Aorta (tissue), 5 donors: Measurements from ENCODE around the gene PCNX4. TPM values are rescaled to one million over a fixed set of nuclear protein-coding genes. Genes with fewer than 3 reads are reported as not detected.

Source experiments
- ATAC-seq: fragments of 200-7000 bp; cut with Tn5 transposase; one replicate; pipeline ENCODE4 v1.9.1; 2022; ENCODE audit warnings: moderate library complexity; ENCODE audit not compliant: low FRiP score
- DNase-seq, 2 donors: peaks; one replicate each; pipeline ENCODE4 v3.0.0-alpha.2; 2020
- H3K27ac ChIP-seq, 2 donors: one replicate each; pipeline ENCODE4 v1.5.1; 2013; ENCODE audit warnings: low read length in 2 of 2, mild to moderate bottlenecking in 2 of 2, moderate library complexity in 2 of 2, control low read depth in 1 of 2, inconsistent platforms in 1 of 2, low read depth in 1 of 2
- H3K27me3 ChIP-seq, 2 donors: one replicate each; pipeline ENCODE4 v1.6.1; 2013; ENCODE audit warnings: control low read depth in 1 of 2, low read length in 1 of 2, mild to moderate bottlenecking in 1 of 2, moderate library complexity in 1 of 2; ENCODE audit not compliant: insufficient read depth in 2 of 2, control insufficient read depth in 1 of 2
- H3K36me3 ChIP-seq, 2 donors: one replicate each; pipeline ENCODE4 v1.6.1; 2013; ENCODE audit warnings: control low read depth in 1 of 2, low read length in 1 of 2, mild to moderate bottlenecking in 1 of 2; ENCODE audit not compliant: insufficient read depth in 2 of 2, control insufficient read depth in 1 of 2
- H3K4me1 ChIP-seq, 2 donors: one replicate each; pipeline ENCODE4 v1.6.1; 2013; ENCODE audit warnings: low read length in 2 of 2, control low read depth in 1 of 2, mild to moderate bottlenecking in 1 of 2, moderate library complexity in 1 of 2; ENCODE audit not compliant: insufficient read depth in 2 of 2, control insufficient read depth in 1 of 2
- H3K4me3 ChIP-seq, 2 donors: one replicate each; pipeline ENCODE4 v1.5.1; 2013; ENCODE audit warnings: low read length in 2 of 2, control low read depth in 1 of 2, mild to moderate bottlenecking in 1 of 2
- H3K9me3 ChIP-seq: one replicate; pipeline ENCODE4 v1.6.1; 2013; ENCODE audit warnings: mild to moderate bottlenecking, low read length; ENCODE audit not compliant: control insufficient read depth
- WGBS, 2 donors: extraction: QIAGEN DNeasy Blood & Tissue Kit; methylation state at CpG; one replicate each; pipeline ENCODE4 v1.1.7; 2013; 5-methylcytosine and 5-hydroxymethylcytosine counted together
- intact Hi-C, 2 donors: fragments of 100-400 bp; cut with DNase I; formaldehyde crosslinking; loops; one replicate each; pipeline versions ENCODE4 v1.14.2 to v1.15.0; 2022
- polyA plus RNA-seq, 2 donors: library from polyadenylated mRNA; stranded (reverse); fragments of 200-250 nt; gene quantifications; one replicate each; pipeline ENCODE4 v1.2.3, GENCODE V29; 2013
- total RNA-seq, 2 donors: library from RNA; stranded (reverse); fragmentation: NEBNext Ultra II Directional; extraction: Animal tissue kit (Norgen Biotek cat#: 25700); gene quantifications; one replicate each; pipeline ENCODE4 v1.2.1, GENCODE V29; 2021
- donor health status: healthy with polysubstance abuse.
- donor health status: Bipolar disorder and iron deficiency.
- donor health status: DM: no; HTN: no; CAD: no.
- donor health status: DM: no; HTN: no; CAD: no.
- donor health status: DM: yes; HTN: yes; CAD: no.

PCNX4 gene
- total and polyA plus RNA-seq, 4 donors = 6.0 to 49.7 (median 30.2) TPM

DNA sequence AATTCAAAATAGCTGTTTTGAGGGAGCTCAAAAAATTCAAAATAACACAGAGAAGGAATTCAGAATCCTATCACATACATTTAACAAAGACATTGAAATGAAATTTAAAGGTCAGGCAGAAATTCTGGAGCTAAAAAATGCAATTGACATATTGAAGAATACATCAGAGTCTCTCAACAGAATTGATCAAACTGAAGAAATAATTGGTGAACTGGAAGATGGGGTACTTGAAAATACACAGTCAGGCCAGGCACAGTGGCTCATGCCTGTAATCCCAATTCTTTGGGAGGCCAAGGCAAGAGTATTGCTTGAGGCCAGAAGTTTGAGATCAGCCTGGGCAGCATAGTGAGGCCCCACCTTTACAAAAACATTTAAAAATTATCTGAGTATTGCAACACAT lies 107.6 kb downstream of the PCNX4 start:
- H3K36me3 ChIP-seq = no peaks in the 10 kb centered on the region
- DNase-seq = no peak
- no peaks in the 10 kb centered on the region for H3K27me3 ChIP-seq
- no peak overlapping the region for H3K4me3 ChIP-seq
- H3K4me1 ChIP-seq = no peaks in the 10 kb centered on the region
- H3K9me3 ChIP-seq = no peaks in the 10 kb centered on the region
- no peak for ATAC-seq
- H3K27ac ChIP-seq = no peak overlapping the region
- intact Hi-C loops = no loop called here

DNA sequence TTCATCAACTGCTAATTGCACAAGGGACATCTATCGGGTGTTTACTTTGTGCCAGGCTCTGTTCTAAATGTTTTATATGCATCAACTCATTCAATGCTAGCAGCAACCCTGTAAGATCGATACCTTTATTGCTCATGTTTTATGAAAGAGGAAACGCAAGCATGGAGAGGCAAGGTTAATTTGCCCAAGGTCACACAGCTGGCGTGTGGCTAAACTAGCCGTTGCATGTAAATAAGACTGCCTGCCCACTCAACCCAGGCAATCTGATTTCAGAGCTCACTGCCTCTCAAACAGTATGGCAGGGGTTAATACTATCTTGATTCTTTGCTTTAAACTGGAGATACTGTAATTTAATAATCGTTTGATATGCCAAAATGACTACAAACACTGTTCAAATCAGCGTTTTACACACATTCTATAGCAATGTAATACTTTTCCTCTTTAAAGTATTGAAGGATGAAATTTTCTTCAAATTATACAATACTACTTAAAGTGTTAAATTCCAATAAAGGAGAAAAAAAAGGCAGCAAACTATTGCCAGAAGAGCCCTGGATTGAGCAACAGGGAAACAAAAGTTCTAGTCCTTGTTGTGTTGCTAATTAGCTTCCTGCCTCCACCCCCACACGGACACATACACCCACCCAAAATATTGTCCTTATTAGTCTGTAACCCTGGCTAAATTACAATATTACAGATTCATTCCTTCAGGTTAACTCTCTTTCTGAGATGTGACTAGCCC lies 112.5 kb downstream of the PCNX4 start:
- Histone ChIP-seq H3K9me3 (no peaks in the 10 kb centered on the region), H3K27ac (no peak overlapping the region), H3K4me3 (no peak overlapping the region), H3K4me1 (no peaks in the 10 kb centered on the region), H3K36me3 (no peaks in the 10 kb centered on the region), H3K27me3 (no peaks in the 10 kb centered on the region)
- WGBS, 2 donors = 49 to 51% methylated on average over 8 of the region's 8 CpGs
- intact Hi-C loops = no loop called here
- DNase-seq (no peak), ATAC-seq (no peak)

DNA sequence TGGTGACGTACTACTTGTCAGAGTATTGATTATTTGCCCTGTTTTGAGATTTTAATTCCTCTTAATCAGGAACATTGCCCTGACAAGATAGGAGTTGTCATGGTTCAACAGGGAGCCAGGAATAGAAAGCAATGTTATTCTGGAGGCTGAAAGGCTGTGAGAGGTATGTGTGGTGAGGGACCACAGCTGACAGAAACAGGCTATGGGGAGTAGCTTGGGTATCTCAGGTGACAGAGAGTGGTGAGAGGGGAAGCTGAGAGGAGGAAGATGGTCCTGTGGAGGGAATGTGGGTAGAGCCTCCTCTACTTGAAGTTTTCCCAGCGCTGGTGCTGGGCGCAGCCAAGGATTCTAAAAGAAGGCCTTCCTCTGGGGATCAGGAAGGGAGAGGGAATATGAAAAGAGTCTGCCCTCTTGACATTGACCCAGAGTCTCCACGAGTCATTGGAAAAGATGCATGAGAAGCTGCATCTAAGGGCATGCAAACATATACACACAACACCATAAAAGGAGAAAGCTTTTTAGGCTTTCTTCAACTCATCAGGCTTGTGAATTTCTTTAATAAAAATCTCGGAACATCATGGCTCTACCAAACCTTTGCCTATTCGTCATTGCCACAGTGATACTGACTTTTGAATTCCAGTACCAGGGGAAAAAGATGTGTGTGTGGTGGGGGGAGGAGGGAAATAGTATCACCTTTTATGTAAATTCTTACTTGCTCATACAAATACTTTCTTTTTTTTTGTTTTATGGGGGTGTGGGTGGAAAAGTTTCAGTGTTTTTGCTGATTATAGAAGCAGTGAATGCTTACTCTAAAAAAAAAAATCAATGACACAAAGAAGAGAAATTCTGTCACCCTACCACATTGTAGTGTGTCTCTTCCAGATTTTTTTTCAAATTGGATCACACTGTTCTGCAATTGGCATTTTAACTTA lies 113.4 kb downstream of the PCNX4 start:
- no peaks in the 10 kb centered on the region for H3K27me3 ChIP-seq
- no peaks in the 10 kb centered on the region for H3K9me3 ChIP-seq
- H3K36me3 ChIP-seq = no peaks in the 10 kb centered on the region
- DNase-seq = no peak
- intact Hi-C loops = no loop called here
- no peak overlapping the region for H3K27ac ChIP-seq
- no peak overlapping the region for H3K4me3 ChIP-seq
- 53 to 56% methylated on average over 6 of the region's 6 CpGs for WGBS, 2 donors
- no peaks in the 10 kb centered on the region for H3K4me1 ChIP-seq
- ATAC-seq = no peak

DNA sequence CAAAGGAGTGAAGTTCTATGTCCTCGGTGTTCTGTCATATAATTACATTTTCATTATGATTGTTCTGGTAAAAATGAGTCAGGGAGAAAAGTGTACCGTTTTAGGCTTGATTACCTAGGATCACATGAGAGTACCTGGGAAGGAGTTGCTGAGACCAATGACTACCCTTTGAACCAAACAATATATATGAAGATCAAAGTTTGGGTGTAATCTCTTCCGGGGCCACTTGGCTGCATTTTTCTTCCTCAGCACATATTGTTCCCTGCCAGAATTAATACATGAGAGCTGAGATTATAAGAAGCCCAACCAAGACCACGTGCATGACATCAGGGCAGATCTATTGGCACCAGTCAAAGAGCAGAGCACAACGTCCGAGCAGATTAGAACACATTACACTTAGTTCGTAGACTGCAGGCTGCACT lies 114.5 kb downstream of the PCNX4 start:
- H3K4me1 ChIP-seq = no peaks in the 10 kb centered on the region
- ATAC-seq (no peak), DNase-seq (no peak)
- no peaks in the 10 kb centered on the region for H3K9me3 ChIP-seq
- no peaks in the 10 kb centered on the region for H3K27me3 ChIP-seq
- no peak overlapping the region for H3K27ac ChIP-seq
- no peak overlapping the region for H3K4me3 ChIP-seq
- 69 to 80% methylated on average over 7 of the region's 7 CpGs for WGBS, 2 donors
- no peaks in the 10 kb centered on the region for H3K36me3 ChIP-seq
- intact Hi-C loops = no loop called here

DNA sequence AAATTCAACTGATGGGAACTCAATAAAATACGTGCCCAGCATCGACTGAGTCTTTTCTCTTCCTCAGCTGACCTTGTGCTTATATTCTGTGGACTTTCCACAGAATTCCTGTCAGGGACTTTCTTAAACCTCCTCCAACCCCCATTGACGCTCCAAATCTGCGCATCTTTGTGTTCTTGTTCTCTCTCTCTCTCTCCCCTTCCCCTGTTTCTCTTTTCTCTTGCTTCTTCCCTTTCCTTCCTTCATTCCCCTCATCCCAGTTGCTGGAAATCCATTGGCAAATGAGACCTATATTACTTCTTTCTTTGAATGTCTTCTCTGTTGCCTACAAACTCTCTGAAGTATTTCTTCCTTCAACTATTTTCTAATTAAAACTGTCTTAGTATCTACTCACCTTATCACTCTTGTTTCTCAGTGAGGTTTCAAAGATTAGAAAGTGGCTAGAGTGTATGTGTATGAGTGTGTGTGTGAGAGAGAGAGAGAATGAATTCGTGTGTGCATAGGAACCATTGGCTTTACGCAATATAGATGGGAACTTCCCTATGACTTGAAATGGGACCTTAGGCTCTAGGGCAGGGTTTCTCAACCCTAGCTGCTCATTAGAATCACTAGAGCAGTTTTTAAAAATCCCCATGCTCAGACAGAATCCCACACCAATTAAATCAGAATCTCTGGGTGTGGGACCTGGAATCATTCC lies 115.3 kb downstream of the PCNX4 start:
- no peaks in the 10 kb centered on the region for H3K27me3 ChIP-seq
- intact Hi-C loops = no loop called here
- H3K4me1 ChIP-seq = no peaks in the 10 kb centered on the region
- no peak for ATAC-seq
- no peaks in the 10 kb centered on the region for H3K36me3 ChIP-seq
- H3K9me3 ChIP-seq = no peaks in the 10 kb centered on the region
- H3K4me3 ChIP-seq = no peak overlapping the region
- WGBS, 2 donors = 87 to 90% methylated on average over 6 of the region's 6 CpGs
- DNase-seq = no peak
- no peak overlapping the region for H3K27ac ChIP-seq

DNA sequence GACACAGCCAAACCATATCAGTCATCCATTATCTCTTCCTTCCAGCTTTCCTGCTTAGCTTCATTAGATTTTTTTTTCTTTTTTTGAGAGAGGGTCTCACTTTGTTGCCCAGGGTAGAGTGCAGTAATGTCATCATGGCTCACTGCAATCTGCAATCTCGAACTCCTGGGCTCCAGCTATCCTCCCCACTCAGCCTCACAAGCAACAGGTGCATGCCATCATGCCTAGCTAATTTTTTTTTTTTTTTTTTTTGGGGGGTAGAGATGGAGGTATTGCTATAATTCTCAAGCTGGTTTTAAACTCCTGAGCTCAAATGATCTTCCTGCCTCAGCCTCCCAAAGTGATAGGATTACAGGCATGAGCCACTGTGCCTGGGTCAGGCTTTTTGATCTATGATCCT lies 119.0 kb downstream of the PCNX4 start:
- Histone ChIP-seq H3K4me1 (peaks cover 0 to 3% of the 10 kb centered on the region in 2 donors), H3K27ac (no peak overlapping the region), H3K4me3 (no peak overlapping the region), H3K36me3 (no peaks in the 10 kb centered on the region), H3K27me3 (no peaks in the 10 kb centered on the region), H3K9me3 (no peaks in the 10 kb centered on the region)
- ATAC-seq (no peak), DNase-seq (no peak)
- 55 to 71% methylated on average over 1 of the region's 1 CpG for WGBS, 2 donors
- intact Hi-C loops = no loop called here

DNA sequence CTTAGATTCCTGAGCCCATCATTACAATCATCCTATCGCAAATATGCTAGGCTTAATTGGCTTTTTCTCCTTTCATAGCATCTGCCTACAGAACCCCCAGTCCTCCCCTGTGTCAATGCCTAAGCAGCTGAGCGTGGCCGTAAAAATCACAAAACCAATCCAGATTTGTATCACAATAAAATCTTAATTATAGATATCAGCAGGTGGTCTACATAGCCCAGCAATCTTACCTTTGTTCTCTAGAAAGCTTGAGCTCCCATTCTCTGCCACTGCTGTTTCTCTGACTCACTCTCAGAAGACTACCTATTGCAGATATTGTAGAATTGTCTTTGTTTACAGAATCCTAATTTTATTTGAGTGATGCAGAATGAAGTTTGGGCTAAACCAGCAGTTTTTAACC lies 119.4 kb downstream of the PCNX4 start:
- no peaks in the 10 kb centered on the region for H3K36me3 ChIP-seq
- DNase-seq (no peak), ATAC-seq (no peak)
- H3K9me3 ChIP-seq = no peaks in the 10 kb centered on the region
- H3K4me1 ChIP-seq = peaks cover 0 to 3% of the 10 kb centered on the region in 2 donors
- 83 to 84% methylated on average over 3 of the region's 3 CpGs for WGBS, 2 donors
- H3K27ac ChIP-seq = no peak overlapping the region
- intact Hi-C loops = no loop called here
- H3K27me3 ChIP-seq = no peaks in the 10 kb centered on the region
- H3K4me3 ChIP-seq = no peak overlapping the region

DNA sequence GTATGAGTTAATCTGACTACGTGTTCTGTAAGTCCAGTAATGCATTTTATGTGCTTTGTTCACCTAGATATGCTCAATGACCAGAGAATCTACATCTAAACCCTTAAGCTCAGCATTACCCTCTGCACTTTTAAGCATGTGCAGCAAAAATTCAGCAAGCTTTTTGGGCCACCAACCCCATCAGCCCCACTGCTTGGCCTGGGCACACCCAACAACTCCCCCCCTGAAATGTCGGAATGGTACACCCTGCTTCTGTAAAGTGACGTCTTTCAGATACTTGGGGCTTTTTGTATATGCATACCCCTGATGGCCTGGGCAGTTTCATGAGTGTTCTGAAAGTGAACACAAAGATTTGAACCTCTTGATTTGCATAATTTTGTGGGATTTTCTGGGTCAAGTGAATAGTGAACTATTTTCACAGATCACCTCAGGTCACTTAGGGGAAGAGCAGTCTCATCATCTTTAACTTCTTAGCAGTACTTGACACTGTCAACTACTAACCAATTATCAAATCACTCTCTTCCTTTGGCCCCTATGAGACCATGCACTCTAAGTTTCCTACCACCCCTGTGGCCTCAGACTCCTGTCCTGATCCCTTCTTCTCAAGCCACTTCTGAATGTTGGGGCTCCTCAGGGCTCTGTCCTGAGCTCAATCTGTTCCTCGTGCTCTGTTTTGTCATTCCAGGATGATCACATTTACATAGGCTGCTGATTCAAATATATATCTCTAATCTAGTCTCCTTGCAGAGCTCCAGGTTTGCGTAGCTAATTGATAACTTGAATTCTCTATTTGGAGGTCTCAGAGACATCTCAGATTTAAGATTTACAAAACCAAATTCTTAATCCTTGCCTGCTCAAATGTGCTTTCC lies 121.0 kb downstream of the PCNX4 start:
- intact Hi-C loops = no loop called here
- Histone ChIP-seq H3K4me1 (peaks cover 0 to 3% of the 10 kb centered on the region in 2 donors), H3K4me3 (no peak overlapping the region), H3K9me3 (no peaks in the 10 kb centered on the region), H3K27me3 (no peaks in the 10 kb centered on the region), H3K27ac (no peak overlapping the region), H3K36me3 (no peaks in the 10 kb centered on the region)
- WGBS, 2 donors = 89 to 94% methylated on average over 5 of the region's 5 CpGs
- ATAC-seq = no peak
- no peak for DNase-seq
